DND-41 (cell line): ENCODE results near the gene RFX2.
A peak's percentile ranks its signal among the peaks of the same experiment; 100 is the strongest.

Experiments
- ATAC-seq: fragments of 200-7000 bp; cut with Tn5 transposase; 3 replicates; pipeline ENCODE4 v1.9.1; 2021; ENCODE audit warnings: low read depth; ENCODE audit not compliant: insufficient read depth
- DNase-seq: peaks from one replicate; pipeline ENCODE4 v3.0.0-alpha.2; 2020
- H2AFZ ChIP-seq: 2 replicates; pipeline ENCODE4 v1.6.0; 2012; ENCODE audit warnings: low read depth, low read length
- H3K27ac ChIP-seq: 2 replicates; pipeline ENCODE4 v1.5.1; 2012; ENCODE audit warnings: low read length, inconsistent platforms
- H3K27me3 ChIP-seq: fragments of 200-600 bp; sonication (generic); 2 replicates; pipeline ENCODE4 v1.6.0; 2012; ENCODE audit warnings: low read length, mild to moderate bottlenecking, inconsistent platforms; ENCODE audit not compliant: insufficient read depth, poor library complexity
- H3K36me3 ChIP-seq: 2 replicates; pipeline ENCODE4 v1.5.1; 2012; ENCODE audit warnings: low read length, inconsistent platforms; ENCODE audit not compliant: insufficient read depth
- H3K4me1 ChIP-seq: 2 replicates; pipeline ENCODE4 v1.5.1; 2012; ENCODE audit warnings: mild to moderate bottlenecking, low read length; ENCODE audit not compliant: insufficient read depth
- H3K4me2 ChIP-seq: 2 replicates; pipeline ENCODE4 v1.6.0; 2012; ENCODE audit warnings: mild to moderate bottlenecking, moderate library complexity, low read length, inconsistent platforms; ENCODE audit not compliant: insufficient read depth
- H3K4me3 ChIP-seq, 2 experiments: fragments of 200-600 bp in 1 of 2; shearing (Covaris generic) in 1 of 2; 2 replicates each; pipeline ENCODE4 v1.5.1; 2012 to 2016; ENCODE audit warnings: inconsistent platforms in 2 of 2, low read length in 2 of 2, mild to moderate bottlenecking in 2 of 2, low read depth in 1 of 2, moderate library complexity in 1 of 2
- H3K79me2 ChIP-seq: 2 replicates; pipeline ENCODE4 v1.6.0; 2012; ENCODE audit warnings: low read length, inconsistent platforms; ENCODE audit not compliant: insufficient read depth
- H3K9ac ChIP-seq: 2 replicates; pipeline ENCODE4 v1.6.0; 2012; ENCODE audit warnings: low read depth, mild to moderate bottlenecking, inconsistent platforms, low read length, moderate library complexity
- H3K9me3 ChIP-seq: 2 replicates; pipeline ENCODE4 v1.5.1; 2012; ENCODE audit warnings: low read length, moderate library complexity, mild to moderate bottlenecking, inconsistent platforms; ENCODE audit not compliant: insufficient read depth, severe bottlenecking
- H4K20me1 ChIP-seq: 2 replicates; pipeline ENCODE4 v1.6.0; 2012; ENCODE audit warnings: low read length; ENCODE audit not compliant: insufficient read depth
- CTCF ChIP-seq: IDR thresholded peaks from 2 replicates; pipeline ENCODE4 v1.5.1; 2012; ENCODE audit warnings: borderline replicate concordance, low read length, moderate library complexity, mild to moderate bottlenecking; ENCODE audit not compliant: poor library complexity, severe bottlenecking; ENCODE audit errors: extremely low read depth
- EZH2 ChIP-seq: IDR thresholded peaks from 3 replicates; pipeline ENCODE4 v1.6.1; 2012; ENCODE audit warnings: borderline replicate concordance, low read depth, mild to moderate bottlenecking, moderate library complexity, low read length, inconsistent platforms; ENCODE audit not compliant: severe bottlenecking

Gene RFX2

GRCh38 chr19:6048793-6049405, 61.4 kb downstream of the RFX2 start:
- peak; percentile 88 for TF ChIP-seq CTCF
- no peak for TF ChIP-seq EZH2
- Histone ChIP-seq H3K27ac (no peak overlapping the region), H3K4me2 (no peak overlapping the region), H3K79me2 (no peaks in the 10 kb centered on the region), H3K4me1 (peaks cover 4% of the 10 kb centered on the region; the same call in 1 of the 2 replicates), H3K4me3 (no peak overlapping the region), H3K9ac (no peak overlapping the region), H3K9me3 (no peaks in the 10 kb centered on the region), H3K27me3 (no peaks in the 10 kb centered on the region), H3K36me3 (no peaks in the 10 kb centered on the region), H4K20me1 (no peaks in the 10 kb centered on the region), H2AFZ (no peak overlapping the region)
- peak; percentile 100 for ATAC-seq
- peak; percentile 80 for DNase-seq

DNA sequence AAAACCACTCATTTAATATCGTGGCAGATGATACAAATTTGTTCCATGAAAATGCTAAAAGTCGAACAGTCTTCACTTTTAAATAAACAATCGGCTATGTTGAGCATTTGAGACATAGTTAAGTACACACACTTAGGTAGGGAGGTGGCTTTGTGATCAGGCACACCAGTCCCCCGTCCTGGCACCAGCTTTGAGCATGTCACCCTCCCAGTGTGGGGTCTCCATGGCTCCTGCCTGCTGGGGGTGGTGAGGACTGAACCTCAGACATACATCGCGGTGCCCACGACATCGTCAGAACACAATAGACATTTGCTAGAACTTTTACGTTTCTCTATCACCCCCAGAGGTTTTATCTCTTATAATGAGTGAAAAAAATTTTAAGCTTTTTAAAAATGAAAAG, 62.0 kb downstream of the RFX2 start:
- H3K79me2 ChIP-seq: no peaks in the 10 kb centered on the region
- H4K20me1 ChIP-seq: no peaks in the 10 kb centered on the region
- no peaks in the 10 kb centered on the region for H3K27me3 ChIP-seq
- H2AFZ ChIP-seq: no peak overlapping the region
- TF ChIP-seq CTCF (no peak), EZH2 (no peak)
- no peaks in the 10 kb centered on the region for H3K9me3 ChIP-seq
- no peak overlapping the region for H3K4me2 ChIP-seq
- no peak overlapping the region for H3K9ac ChIP-seq
- H3K4me1 ChIP-seq: peaks cover 4% of the 10 kb centered on the region; the same call in 1 of the 2 replicates
- no peak for ATAC-seq
- H3K4me3 ChIP-seq: no peak overlapping the region
- no peaks in the 10 kb centered on the region for H3K36me3 ChIP-seq
- no peak overlapping the region for H3K27ac ChIP-seq
- DNase-seq: no peak

- Histone ChIP-seq H2AFZ (no peak overlapping the region), H3K4me2 (no peak overlapping the region), H3K9me3 (no peaks in the 10 kb centered on the region), H3K27me3 (no peaks in the 10 kb centered on the region), H3K9ac (no peak overlapping the region), H3K27ac (no peak overlapping the region), H3K4me3 (no peak overlapping the region), H4K20me1 (no peaks in the 10 kb centered on the region), H3K4me1 (peaks cover 4% of the 10 kb centered on the region; the same call in 1 of the 2 replicates), H3K79me2 (no peaks in the 10 kb centered on the region), H3K36me3 (no peaks in the 10 kb centered on the region)
- TF ChIP-seq EZH2: no peak
- peak; percentile 38 for TF ChIP-seq CTCF
- ATAC-seq: no peak
- no peak for DNase-seq
Measured at GRCh38 chr19:6047741-6048251, 62.5 kb downstream of the RFX2 start.
